Keratinocyte (primary cell): ENCODE data around the gene CDC14B.

Source experiments
- EZH2 ChIP-seq: IDR thresholded peaks from one replicate; pipeline ENCODE4 v1.6.1; 2012; ENCODE audit warnings: inconsistent platforms, mild to moderate bottlenecking, low read length, moderate library complexity
- TF ChIP-seq, protein P1 (sequence below), 3 experiments: IDR thresholded peaks in 1 of 3; conservative IDR thresholded peaks in 1 of 3; optimal IDR thresholded peaks in 1 of 3; 2 replicates in 2 of 3; 3 replicates in 1 of 3; pipeline versions ENCODE3 to v1.5.1; 2011; ENCODE audit warnings: low read length in 3 of 3, mild to moderate bottlenecking in 3 of 3, moderate library complexity in 2 of 3, control low read depth in 1 of 3, inconsistent platforms in 1 of 3; ENCODE audit not compliant: insufficient read depth in 2 of 3; ENCODE audit errors: extremely low read depth in 1 of 3

DNA sequence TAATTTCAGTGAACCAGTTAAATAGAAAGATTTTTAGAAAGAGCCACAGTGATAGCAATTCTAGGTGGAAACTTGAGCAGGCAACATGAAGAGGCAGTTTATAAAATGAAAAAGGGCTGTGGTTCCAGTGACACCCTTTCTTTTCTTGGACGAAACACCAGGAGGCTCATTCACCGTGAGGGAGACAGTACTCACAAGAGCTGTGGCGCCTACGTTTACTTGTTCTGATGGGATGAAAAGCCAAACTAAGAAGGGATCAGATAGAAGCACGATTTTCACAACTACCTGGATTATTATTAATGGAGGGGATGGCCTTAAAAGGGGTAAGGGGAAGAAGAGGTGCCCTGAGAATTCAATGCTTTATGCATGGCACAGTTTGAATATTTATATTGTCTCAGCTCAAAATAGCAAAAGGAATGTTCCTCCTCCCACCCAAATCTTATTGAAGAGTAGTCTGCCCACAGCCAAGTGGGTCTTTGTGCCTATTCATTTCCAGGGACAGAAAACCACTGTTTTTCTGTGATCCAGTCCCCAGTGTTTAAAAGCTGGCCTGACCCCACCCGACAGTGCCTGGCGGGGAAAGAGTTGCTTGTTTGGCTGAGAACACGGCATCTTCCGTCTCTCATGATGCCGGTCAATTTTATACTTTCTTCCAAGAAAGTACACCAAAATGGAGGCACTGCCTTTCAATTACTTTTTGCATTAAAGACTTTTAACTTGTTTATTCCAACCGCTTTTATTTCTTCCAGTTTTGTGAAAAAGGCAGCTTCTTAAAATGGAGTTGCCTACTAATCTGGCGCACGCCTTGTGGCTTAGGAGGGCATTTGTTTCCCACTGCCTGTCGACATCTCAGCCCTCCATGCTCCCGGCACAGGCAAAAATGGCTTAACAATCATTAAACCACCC, 117.8 kb downstream of the CDC14B start:
- TF ChIP-seq, protein P1, sequence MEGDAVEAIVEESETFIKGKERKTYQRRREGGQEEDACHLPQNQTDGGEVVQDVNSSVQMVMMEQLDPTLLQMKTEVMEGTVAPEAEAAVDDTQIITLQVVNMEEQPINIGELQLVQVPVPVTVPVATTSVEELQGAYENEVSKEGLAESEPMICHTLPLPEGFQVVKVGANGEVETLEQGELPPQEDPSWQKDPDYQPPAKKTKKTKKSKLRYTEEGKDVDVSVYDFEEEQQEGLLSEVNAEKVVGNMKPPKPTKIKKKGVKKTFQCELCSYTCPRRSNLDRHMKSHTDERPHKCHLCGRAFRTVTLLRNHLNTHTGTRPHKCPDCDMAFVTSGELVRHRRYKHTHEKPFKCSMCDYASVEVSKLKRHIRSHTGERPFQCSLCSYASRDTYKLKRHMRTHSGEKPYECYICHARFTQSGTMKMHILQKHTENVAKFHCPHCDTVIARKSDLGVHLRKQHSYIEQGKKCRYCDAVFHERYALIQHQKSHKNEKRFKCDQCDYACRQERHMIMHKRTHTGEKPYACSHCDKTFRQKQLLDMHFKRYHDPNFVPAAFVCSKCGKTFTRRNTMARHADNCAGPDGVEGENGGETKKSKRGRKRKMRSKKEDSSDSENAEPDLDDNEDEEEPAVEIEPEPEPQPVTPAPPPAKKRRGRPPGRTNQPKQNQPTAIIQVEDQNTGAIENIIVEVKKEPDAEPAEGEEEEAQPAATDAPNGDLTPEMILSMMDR (optimal IDR thresholded peaks at IDR 0.05 in 1 of 3, IDR thresholded peaks at IDR 0.05 in 1 of 3, conservative IDR thresholded peaks at IDR 0.05 in 1 of 3; ENCODE audit: extremely low read depth in 1 of 3, insufficient read depth in 2 of 3, low read length in 3 of 3): no peak
- TF ChIP-seq EZH2: no peak
